Measurements from ENCODE around the gene CGB5. TPM values are rescaled to one million over a fixed set of nuclear protein-coding genes. Genes with fewer than 3 reads are reported as not detected.

The CGB5 gene
- total RNA-seq, 2 donors from 2014 or later, result not detected

- H3K4me3 ChIP-seq, result no peak overlapping the region
- no peaks in the 10 kb centered on the region for H3K36me3 ChIP-seq (replicated peaks in 1 of 2; ENCODE audit: insufficient read depth in 1 of 2, low read depth in 2 of 2)
- WGBS, 2 donors, result 72 to 77% methylated on average over 3 to 9 of the region's 9 CpGs
- no peak for DNase-seq
- TF ChIP-seq CTCF (IDR thresholded peaks at IDR 0.05), result no peak
- intact Hi-C loops (cut with DNase I), result no loop called here
- no peaks in the 10 kb centered on the region for H3K9me3 ChIP-seq
- no peak overlapping the region for H3K27ac ChIP-seq
- ATAC-seq, result no peak
- H3K4me1 ChIP-seq, result peaks cover 25% of the 10 kb centered on the region
- H3K27me3 ChIP-seq, result peaks cover 3 to 14% of the 10 kb centered on the region in 2 donors
These were observed 15.4 kb downstream of the CGB5 start for GRCh38 chr19:49059053-49059452.

GRCh38 chr19:49061000-49061399, 17.4 kb downstream of the CGB5 start:
- Histone ChIP-seq H3K36me3 (replicated peaks in 1 of 2; ENCODE audit: insufficient read depth in 1 of 2, low read depth in 2 of 2) (no peaks in the 10 kb centered on the region), H3K4me1 (peaks cover 33% of the 10 kb centered on the region), H3K9me3 (no peaks in the 10 kb centered on the region), H3K4me3 (no peak overlapping the region), H3K27ac (no peak overlapping the region), H3K27me3 (peaks cover 3 to 21% of the 10 kb centered on the region in 2 donors)
- TF ChIP-seq CTCF (IDR thresholded peaks at IDR 0.05), result no peak
- no peak for TF ChIP-seq POLR2A (IDR thresholded peaks at IDR 0.05)
- ATAC-seq (no peak), DNase-seq (no peak)
- WGBS, 2 donors, result 100% methylated on average over 2 of the region's 2 CpGs
- intact Hi-C loops (cut with DNase I), result no loop called here

GRCh38 chr19:49061445-49061844, 17.8 kb downstream of the CGB5 start:
- DNase-seq (no peak), ATAC-seq (no peak)
- Histone ChIP-seq H3K27me3 (peaks cover 3 to 21% of the 10 kb centered on the region in 2 donors), H3K4me1 (peaks cover 29% of the 10 kb centered on the region), H3K4me3 (no peak overlapping the region), H3K9me3 (no peaks in the 10 kb centered on the region), H3K36me3 (replicated peaks in 1 of 2; ENCODE audit: insufficient read depth in 1 of 2, low read depth in 2 of 2) (no peaks in the 10 kb centered on the region), H3K27ac (no peak overlapping the region)
- WGBS, 2 donors, result 55 to 65% methylated on average over 13 to 20 of the region's 25 CpGs
- TF ChIP-seq POLR2A (IDR thresholded peaks at IDR 0.05) (no peak), CTCF (IDR thresholded peaks at IDR 0.05) (no peak)
- intact Hi-C loops (cut with DNase I), result no loop called here

GRCh38 chr19:49064029-49064629, 20.5 kb downstream of the CGB5 start:
- Histone ChIP-seq H3K27me3 (peaks cover 0 to 7% of the 10 kb centered on the region in 2 donors), H3K27ac (no peak overlapping the region), H3K4me1 (peaks cover 12% of the 10 kb centered on the region), H3K4me3 (no peak overlapping the region), H3K9me3 (no peaks in the 10 kb centered on the region), H3K36me3 (replicated peaks in 1 of 2; ENCODE audit: insufficient read depth in 1 of 2, low read depth in 2 of 2) (no peaks in the 10 kb centered on the region)
- 62 to 64% methylated on average over 8 to 10 of the region's 10 CpGs for WGBS, 2 donors
- TF ChIP-seq CTCF (IDR thresholded peaks at IDR 0.05) (no peak), POLR2A (IDR thresholded peaks at IDR 0.05) (no peak)
- intact Hi-C loops (cut with DNase I), result no loop called here
- DNase-seq, result no peak
- no peak for ATAC-seq
